ENCODE measurements around the gene SLCO2A1. TPM values are rescaled to one million over a fixed set of nuclear protein-coding genes. Genes with fewer than 3 reads are reported as not detected.

SLCO2A1 gene
- polyA plus RNA-seq, 3 donors: 16.9 to 24.6 (median 17.6) TPM

GRCh38 chr3:133966954-133967353 lies 62.8 kb downstream of the SLCO2A1 start:
- DNase-seq (ENCODE audit: extremely low read depth in 1 of 11, low read depth in 9 of 11, low spot score in 4 of 11): no peak

GRCh38 chr3:133965906-133966305 lies 63.8 kb downstream of the SLCO2A1 start:
- no peak for DNase-seq (ENCODE audit: extremely low read depth in 1 of 11, low read depth in 9 of 11, low spot score in 4 of 11)

GRCh38 chr3:133965013-133965570 lies 64.6 kb downstream of the SLCO2A1 start:
- no peak for DNase-seq (ENCODE audit: extremely low read depth in 1 of 11, low read depth in 9 of 11, low spot score in 4 of 11)

- DNase-seq (ENCODE audit: extremely low read depth in 1 of 11, low read depth in 9 of 11, low spot score in 4 of 11): no peak
Observed at GRCh38 chr3:133964547-133964946, 65.2 kb downstream of the SLCO2A1 start.

GRCh38 chr3:133963657-133964396 lies 65.9 kb downstream of the SLCO2A1 start:
- DNase-seq (ENCODE audit: extremely low read depth in 1 of 11, low read depth in 9 of 11, low spot score in 4 of 11): no peak

GRCh38 chr3:133962849-133963248 lies 66.9 kb downstream of the SLCO2A1 start:
- DNase-seq (ENCODE audit: extremely low read depth in 1 of 11, low read depth in 9 of 11, low spot score in 4 of 11): no peak

GRCh38 chr3:133958071-133958805 lies 71.5 kb downstream of the SLCO2A1 start:
- no peak for DNase-seq (ENCODE audit: extremely low read depth in 1 of 11, low read depth in 9 of 11, low spot score in 4 of 11)

- no peak for DNase-seq (ENCODE audit: extremely low read depth in 1 of 11, low read depth in 9 of 11, low spot score in 4 of 11)
Observed at GRCh38 chr3:133956982-133957381, 72.7 kb downstream of the SLCO2A1 start.

GRCh38 chr3:133956353-133956752 lies 73.4 kb downstream of the SLCO2A1 start:
- peak in 1 of 11 donors; percentile 22 for DNase-seq (ENCODE audit: extremely low read depth in 1 of 11, low read depth in 9 of 11, low spot score in 4 of 11)

- DNase-seq (ENCODE audit: extremely low read depth in 1 of 11, low read depth in 9 of 11, low spot score in 4 of 11): no peak
Observed at GRCh38 chr3:133955892-133956291, 73.8 kb downstream of the SLCO2A1 start.

GRCh38 chr3:133954717-133955360 lies 74.9 kb downstream of the SLCO2A1 start:
- no peak for DNase-seq (ENCODE audit: extremely low read depth in 1 of 11, low read depth in 9 of 11, low spot score in 4 of 11)

- DNase-seq (ENCODE audit: extremely low read depth in 1 of 11, low read depth in 9 of 11, low spot score in 4 of 11): no peak
Observed at GRCh38 chr3:133953297-133953696, 76.4 kb downstream of the SLCO2A1 start.

GRCh38 chr3:133949438-133949837 lies 80.3 kb downstream of the SLCO2A1 start:
- no peak for DNase-seq (ENCODE audit: extremely low read depth in 1 of 11, low read depth in 9 of 11, low spot score in 4 of 11)

GRCh38 chr3:133948996-133949395 lies 80.7 kb downstream of the SLCO2A1 start:
- DNase-seq (ENCODE audit: extremely low read depth in 1 of 11, low read depth in 9 of 11, low spot score in 4 of 11): no peak

GRCh38 chr3:133948131-133948810 lies 81.5 kb downstream of the SLCO2A1 start:
- no peak for DNase-seq (ENCODE audit: extremely low read depth in 1 of 11, low read depth in 9 of 11, low spot score in 4 of 11)

- DNase-seq (ENCODE audit: extremely low read depth in 1 of 11, low read depth in 9 of 11, low spot score in 4 of 11): no peak
Observed at GRCh38 chr3:133945381-133946095, 84.2 kb downstream of the SLCO2A1 start.

GRCh38 chr3:133944641-133945380 lies 84.9 kb downstream of the SLCO2A1 start:
- no peak for DNase-seq (ENCODE audit: extremely low read depth in 1 of 11, low read depth in 9 of 11, low spot score in 4 of 11)

- no peak for DNase-seq (ENCODE audit: extremely low read depth in 1 of 11, low read depth in 9 of 11, low spot score in 4 of 11)
Observed at GRCh38 chr3:133944181-133944580, 85.5 kb downstream of the SLCO2A1 start.
